Hematopoietic multipotent progenitor cell treated with erythropoietin and hydrocortisone succinate and interleukin-3 and kit ligand, for 17 days (in vitro differentiated cells): Measurements from ENCODE around the gene SSR4.

ENCODE experiments used
- DNase-seq: peaks from one replicate; pipeline ENCODE4 v3.0.0-alpha.2; 2015; ENCODE audit warnings: low spot score

The SSR4 gene

GRCh38 chrX:153781428-153782047, 12.9 kb upstream of the SSR4 start:
- DNase-seq = no peak

GRCh38 chrX:153782313-153782712, 12.2 kb upstream of the SSR4 start:
- DNase-seq = no peak

GRCh38 chrX:153782871-153783270, 11.6 kb upstream of the SSR4 start:
- DNase-seq = no peak

- no peak for DNase-seq
These were observed 11.0 kb upstream of the SSR4 start for GRCh38 chrX:153783378-153784013.

GRCh38 chrX:153784325-153784967, 10.0 kb upstream of the SSR4 start:
- no peak for DNase-seq

GRCh38 chrX:153786669-153787068, 7.8 kb upstream of the SSR4 start:
- DNase-seq = no peak

- DNase-seq = no peak
These were observed 4.8 kb upstream of the SSR4 start for GRCh38 chrX:153789654-153790053.

GRCh38 chrX:153791104-153791852, 3.2 kb upstream of the SSR4 start:
- no peak for DNase-seq

- no peak for DNase-seq
These were observed 2.1 kb upstream of the SSR4 start for GRCh38 chrX:153792368-153792767.

GRCh38 chrX:153793291-153793690, 1.2 kb upstream of the SSR4 start:
- DNase-seq = no peak

GRCh38 chrX:153794897-153795816, 689 bp downstream of the SSR4 start:
- DNase-seq = no peak

- no peak for DNase-seq
These were observed 3.0 kb downstream of the SSR4 start for GRCh38 chrX:153797415-153798015.

- DNase-seq = no peak
These were observed 4.9 kb downstream of the SSR4 start for GRCh38 chrX:153799326-153799725.

GRCh38 chrX:153800177-153800722, 5.8 kb downstream of the SSR4 start:
- no peak for DNase-seq

- DNase-seq = no peak
These were observed 6.3 kb downstream of the SSR4 start for GRCh38 chrX:153800746-153801145.

- DNase-seq = no peak
These were observed 7.2 kb downstream of the SSR4 start for GRCh38 chrX:153801669-153802068.

GRCh38 chrX:153802513-153803045, 8.1 kb downstream of the SSR4 start:
- no peak for DNase-seq

GRCh38 chrX:153803211-153804099, 9.0 kb downstream of the SSR4 start:
- no peak for DNase-seq

- DNase-seq = no peak
These were observed 9.7 kb downstream of the SSR4 start for GRCh38 chrX:153804100-153804595.

GRCh38 chrX:153804621-153805020, 10.2 kb downstream of the SSR4 start:
- DNase-seq = no peak
